Keratinocyte (primary cell): ENCODE data around the gene CMKLR1. TPM values are rescaled to one million over a fixed set of nuclear protein-coding genes. Genes with fewer than 3 reads are reported as not detected.

Source experiments
- DNase-seq: peaks from one replicate; pipeline ENCODE4 v3.0.0-alpha.2; 2011; ENCODE audit warnings: low read depth, missing footprints, low spot score
- FAIRE-seq: peaks from 2 replicates; lab custom pipeline; 2011; peaks lifted over from hg19 to GRCh38; lab: Jason Lieb, UNC
- H2AFZ ChIP-seq: 2 replicates; pipeline ENCODE4 v1.6.0; 2012; ENCODE audit warnings: low read length, control low read depth, inconsistent platforms; ENCODE audit not compliant: control insufficient read depth
- H3K27ac ChIP-seq: 2 replicates; pipeline ENCODE4 v1.5.1; 2011; ENCODE audit warnings: low read length; ENCODE audit not compliant: control insufficient read depth, insufficient read depth
- H3K27me3 ChIP-seq: 3 replicates; pipeline ENCODE4 v1.6.0; 2011; ENCODE audit warnings: low read length; ENCODE audit not compliant: control insufficient read depth, insufficient read depth; ENCODE audit errors: extremely low read depth
- H3K36me3 ChIP-seq, 2 experiments: 2 replicates in 1 of 2; 3 replicates in 1 of 2; pipeline ENCODE4 v1.5.1; 2011; ENCODE audit warnings: low read length in 2 of 2, mild to moderate bottlenecking in 1 of 2; ENCODE audit not compliant: control insufficient read depth in 2 of 2, insufficient read depth in 2 of 2; ENCODE audit errors: extremely low read depth in 1 of 2
- H3K4me1 ChIP-seq: 3 replicates; pipeline ENCODE4 v1.5.1; 2011; ENCODE audit warnings: low read length; ENCODE audit not compliant: control insufficient read depth, insufficient read depth; ENCODE audit errors: extremely low read depth
- H3K4me2 ChIP-seq: 3 replicates; pipeline ENCODE4 v1.6.0; 2011; ENCODE audit warnings: low read depth, low read length; ENCODE audit not compliant: control insufficient read depth, insufficient read depth; ENCODE audit errors: extremely low read depth
- H3K4me3 ChIP-seq, 3 experiments: fragments of 200-600 bp in 1 of 3; sonication (generic) in 1 of 3; 2 replicates in 2 of 3; 3 replicates in 1 of 3; pipeline ENCODE4 v1.5.1; 2011 to 2016; ENCODE audit warnings: low read length in 3 of 3, mild to moderate bottlenecking in 3 of 3, control low read depth in 2 of 3, inconsistent platforms in 1 of 3, low read depth in 1 of 3, mixed read lengths in 1 of 3, mixed run types in 1 of 3, moderate library complexity in 1 of 3; ENCODE audit not compliant: control insufficient read depth in 2 of 3, insufficient read depth in 2 of 3; ENCODE audit errors: extremely low read depth in 1 of 3
- H3K79me2 ChIP-seq: 2 replicates; pipeline ENCODE4 v1.6.0; 2012; ENCODE audit warnings: low read length; ENCODE audit not compliant: control insufficient read depth, insufficient read depth
- H3K9ac ChIP-seq: 3 replicates; pipeline ENCODE4 v1.6.0; 2011; ENCODE audit warnings: low read length; ENCODE audit not compliant: control insufficient read depth, insufficient read depth; ENCODE audit errors: extremely low read depth
- H3K9me1 ChIP-seq: 3 replicates; pipeline ENCODE4 v1.6.0; 2011; ENCODE audit warnings: low read length; ENCODE audit not compliant: control insufficient read depth, insufficient read depth; ENCODE audit errors: extremely low read depth
- H3K9me3 ChIP-seq: 2 replicates; pipeline ENCODE4 v1.5.1; 2012; ENCODE audit warnings: low read depth, low read length; ENCODE audit not compliant: control insufficient read depth
- H4K20me1 ChIP-seq: 3 replicates; pipeline ENCODE4 v1.6.0; 2011; ENCODE audit warnings: low read length; ENCODE audit not compliant: control insufficient read depth, insufficient read depth; ENCODE audit errors: extremely low read depth
- CTCF ChIP-seq, 3 experiments: IDR thresholded peaks in 1 of 3; conservative IDR thresholded peaks in 1 of 3; optimal IDR thresholded peaks in 1 of 3; 2 replicates in 2 of 3; 3 replicates in 1 of 3; pipeline versions ENCODE3 to v1.5.1; 2011; ENCODE audit warnings: low read length in 3 of 3, mild to moderate bottlenecking in 3 of 3, moderate library complexity in 2 of 3, control low read depth in 1 of 3, inconsistent platforms in 1 of 3; ENCODE audit not compliant: insufficient read depth in 2 of 3; ENCODE audit errors: extremely low read depth in 1 of 3
- EZH2 ChIP-seq: IDR thresholded peaks from one replicate; pipeline ENCODE4 v1.6.1; 2012; ENCODE audit warnings: inconsistent platforms, mild to moderate bottlenecking, low read length, moderate library complexity
- dilution Hi-C: fragments of 300-500 bp; cut with MboI; formaldehyde crosslinking; loops from one replicate; pipeline ENCODE4 v1.7.0; 2020; ENCODE audit warnings: low sequenced_read_pairs; ENCODE audit not compliant: extremely low pct_ligation_motif_present
- polyA plus RNA-seq, 5 experiments: library from polyadenylated mRNA; depleted of rRNA in 3 of 5; stranded (reverse) in 3 of 5; stranded (forward) in 1 of 5; unstranded in 1 of 5; fragments of >200 nt; gene quantifications; 1 replicate in 1 of 5; 2 replicates in 3 of 5; 3 replicates in 1 of 5; pipeline versions ENCODE4 v1.2.1 to v1.2.3, GENCODE V29; 2011 to 2012; ENCODE audit warnings: missing spikeins in 2 of 5, low read depth in 1 of 5, low replicate concordance in 1 of 5

Gene CMKLR1
- polyA plus RNA-seq, 1 donor (not counting 4 experiments of a cell fraction or from before 2014, with no cell fraction given), result not detected

GRCh38 chr12:108328420-108328819 lies 10.7 kb downstream of the CMKLR1 start:
- H2AFZ ChIP-seq, result no peak overlapping the region

GRCh38 chr12:108327621-108328344 lies 11.3 kb downstream of the CMKLR1 start:
- H3K9ac ChIP-seq, result no peak overlapping the region
- no peak overlapping the region for H3K4me3 ChIP-seq
- no peak overlapping the region for H3K27ac ChIP-seq
- DNase-seq (no peak), FAIRE-seq (no peak)
- H3K36me3 ChIP-seq, result no peaks in the 10 kb centered on the region
- no peaks in the 10 kb centered on the region for H4K20me1 ChIP-seq
- dilution Hi-C loops, result no loop called here
- H3K4me1 ChIP-seq, result no peaks in the 10 kb centered on the region
- H3K79me2 ChIP-seq, result no peaks in the 10 kb centered on the region
- no peak for TF ChIP-seq EZH2
- no peak for TF ChIP-seq CTCF (optimal IDR thresholded peaks at IDR 0.05 in 1 of 3, IDR thresholded peaks at IDR 0.05 in 1 of 3, conservative IDR thresholded peaks at IDR 0.05 in 1 of 3; ENCODE audit: extremely low read depth in 1 of 3, insufficient read depth in 2 of 3, low read length in 3 of 3)
- H3K9me3 ChIP-seq, result no peaks in the 10 kb centered on the region
- no peak overlapping the region for H3K4me2 ChIP-seq
- H2AFZ ChIP-seq, result no peak overlapping the region
- no peaks in the 10 kb centered on the region for H3K9me1 ChIP-seq
- no peaks in the 10 kb centered on the region for H3K27me3 ChIP-seq

More at GRCh38 chr12:108328420-108328819, 10.7 kb downstream of the CMKLR1 start:
- H3K4me3 ChIP-seq, result no peak overlapping the region
- H4K20me1 ChIP-seq, result no peaks in the 10 kb centered on the region
- no peaks in the 10 kb centered on the region for H3K9me1 ChIP-seq
- H3K27me3 ChIP-seq, result no peaks in the 10 kb centered on the region
- H3K9me3 ChIP-seq, result no peaks in the 10 kb centered on the region
- no peak overlapping the region for H3K27ac ChIP-seq
- no peak overlapping the region for H3K4me2 ChIP-seq
- dilution Hi-C loops, result no loop called here
- H3K4me1 ChIP-seq, result no peaks in the 10 kb centered on the region
- no peaks in the 10 kb centered on the region for H3K79me2 ChIP-seq
- H3K9ac ChIP-seq, result no peak overlapping the region
- no peak for DNase-seq
- no peak for FAIRE-seq
- H3K36me3 ChIP-seq, result no peaks in the 10 kb centered on the region
- no peak for TF ChIP-seq CTCF (optimal IDR thresholded peaks at IDR 0.05 in 1 of 3, IDR thresholded peaks at IDR 0.05 in 1 of 3, conservative IDR thresholded peaks at IDR 0.05 in 1 of 3; ENCODE audit: extremely low read depth in 1 of 3, insufficient read depth in 2 of 3, low read length in 3 of 3)
- TF ChIP-seq EZH2, result no peak
